ENCODE measurements around the gene KTI12. TPM values are rescaled to one million over a fixed set of nuclear protein-coding genes. Genes with fewer than 3 reads are reported as not detected.
A peak's percentile ranks its signal among the peaks of the same experiment; 100 is the strongest.
"Not testable (repeated sequence)": the region's sequence is repeated elsewhere in the genome, so short reads cannot be mapped to it uniquely, and the experiment has no call there.

The KTI12 gene
- total RNA-seq, 1 donor from 2014 or later: 8.6 TPM

DNA sequence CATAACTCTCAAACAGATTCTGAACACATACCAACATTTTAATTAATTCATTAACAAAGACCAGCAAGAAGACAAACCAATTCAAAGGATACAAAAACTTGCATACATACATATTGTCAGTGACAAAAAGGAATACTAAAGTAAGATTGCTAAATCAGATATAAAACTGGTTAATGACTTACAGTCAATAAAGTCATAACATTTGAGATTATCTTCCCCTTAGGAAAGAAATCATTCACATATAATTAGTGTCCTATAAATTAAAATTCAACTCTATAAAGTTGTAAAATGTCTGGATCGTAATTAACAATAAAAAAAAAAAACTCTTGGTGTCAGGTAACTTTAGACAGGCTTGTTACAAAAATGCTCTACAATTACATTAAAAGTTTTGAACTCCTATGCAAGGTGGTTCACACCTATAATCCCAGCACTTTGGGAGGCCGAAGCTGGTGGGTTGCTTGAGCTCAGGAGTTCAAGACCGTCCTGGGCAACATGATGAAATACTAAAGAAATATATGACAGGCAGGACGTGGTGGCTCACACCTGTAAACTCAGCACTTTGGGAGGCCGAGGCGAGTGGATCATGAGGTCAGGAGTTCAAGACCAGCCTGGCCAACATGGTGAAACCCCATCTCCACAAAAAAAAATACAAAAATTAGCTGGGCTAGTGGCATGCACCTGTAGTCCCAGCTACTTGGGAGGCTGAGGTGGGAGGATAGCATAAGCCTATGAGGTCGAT, 25.4 kb downstream of the KTI12 start:
- peaks cover 2% of the 10 kb centered on the region for H3K9me3 Mint-ChIP-seq (ENCODE audit: unreplicated experiment)
- no peak overlapping the region for H3K27ac Mint-ChIP-seq (ENCODE audit: unreplicated experiment)
- H3K4me1 Mint-ChIP-seq (ENCODE audit: low read depth, unreplicated experiment): peaks cover 2% of the 10 kb centered on the region
- no peaks in the 10 kb centered on the region for H3K27me3 Mint-ChIP-seq (ENCODE audit: unreplicated experiment)
- H3K4me3 Mint-ChIP-seq (ENCODE audit: unreplicated experiment): no peak overlapping the region
- TF ChIP-seq, protein P1, sequence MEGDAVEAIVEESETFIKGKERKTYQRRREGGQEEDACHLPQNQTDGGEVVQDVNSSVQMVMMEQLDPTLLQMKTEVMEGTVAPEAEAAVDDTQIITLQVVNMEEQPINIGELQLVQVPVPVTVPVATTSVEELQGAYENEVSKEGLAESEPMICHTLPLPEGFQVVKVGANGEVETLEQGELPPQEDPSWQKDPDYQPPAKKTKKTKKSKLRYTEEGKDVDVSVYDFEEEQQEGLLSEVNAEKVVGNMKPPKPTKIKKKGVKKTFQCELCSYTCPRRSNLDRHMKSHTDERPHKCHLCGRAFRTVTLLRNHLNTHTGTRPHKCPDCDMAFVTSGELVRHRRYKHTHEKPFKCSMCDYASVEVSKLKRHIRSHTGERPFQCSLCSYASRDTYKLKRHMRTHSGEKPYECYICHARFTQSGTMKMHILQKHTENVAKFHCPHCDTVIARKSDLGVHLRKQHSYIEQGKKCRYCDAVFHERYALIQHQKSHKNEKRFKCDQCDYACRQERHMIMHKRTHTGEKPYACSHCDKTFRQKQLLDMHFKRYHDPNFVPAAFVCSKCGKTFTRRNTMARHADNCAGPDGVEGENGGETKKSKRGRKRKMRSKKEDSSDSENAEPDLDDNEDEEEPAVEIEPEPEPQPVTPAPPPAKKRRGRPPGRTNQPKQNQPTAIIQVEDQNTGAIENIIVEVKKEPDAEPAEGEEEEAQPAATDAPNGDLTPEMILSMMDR (IDR thresholded peaks at IDR 0.05; ENCODE audit: partially characterized antibody, unreplicated experiment): no peak
- DNase-seq: no peak
- H3K36me3 Mint-ChIP-seq (ENCODE audit: unreplicated experiment): no peaks in the 10 kb centered on the region

DNA sequence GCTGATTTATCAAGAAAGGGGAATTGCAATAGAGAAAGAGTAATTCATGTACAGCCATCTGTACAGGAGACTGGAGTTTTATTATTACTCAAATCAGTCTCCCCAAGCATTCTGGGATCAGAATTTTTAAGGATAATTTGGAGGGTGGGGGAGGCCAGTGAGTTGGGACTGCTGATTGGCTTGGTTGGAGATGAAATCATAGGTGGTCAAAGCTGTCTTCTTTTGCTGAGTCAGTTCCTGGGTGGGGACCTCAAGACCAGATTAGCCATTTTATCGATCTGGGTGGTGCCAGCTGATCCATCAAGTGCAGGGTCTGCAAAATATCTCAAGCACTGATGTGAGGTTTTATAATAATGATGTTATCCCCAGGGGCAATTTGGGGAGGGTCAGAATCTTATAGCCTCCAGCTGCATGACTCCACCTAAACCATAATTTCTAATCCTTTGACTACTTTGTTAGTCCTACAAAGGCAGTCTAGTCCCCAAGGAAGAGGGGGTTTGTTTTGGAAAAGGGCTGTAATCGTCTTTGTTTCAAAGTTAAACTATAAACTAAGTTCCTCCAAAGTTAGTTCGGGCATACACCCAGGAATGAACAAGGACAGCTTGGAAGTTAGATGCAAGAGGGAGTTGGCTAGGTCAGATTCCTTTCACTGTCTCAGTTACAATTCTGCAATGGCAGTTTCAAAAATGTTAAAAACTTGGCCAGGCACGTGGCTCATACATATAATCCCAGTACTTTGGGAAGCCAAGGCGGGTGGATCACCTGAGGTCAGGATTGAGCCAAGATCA, 26.2 kb downstream of the KTI12 start:
- Mint-ChIP-seq H3K27ac (ENCODE audit: unreplicated experiment) (peak overlapping the region; percentile 38), H3K36me3 (ENCODE audit: unreplicated experiment) (no peaks in the 10 kb centered on the region), H3K27me3 (ENCODE audit: unreplicated experiment) (no peaks in the 10 kb centered on the region), H3K4me3 (ENCODE audit: unreplicated experiment) (no peak overlapping the region), H3K9me3 (ENCODE audit: unreplicated experiment) (peaks cover 2% of the 10 kb centered on the region), H3K4me1 (ENCODE audit: low read depth, unreplicated experiment) (peaks cover 2% of the 10 kb centered on the region)
- TF ChIP-seq, protein P1 (IDR thresholded peaks at IDR 0.05; ENCODE audit: partially characterized antibody, unreplicated experiment): no peak
- no peak for DNase-seq

DNA sequence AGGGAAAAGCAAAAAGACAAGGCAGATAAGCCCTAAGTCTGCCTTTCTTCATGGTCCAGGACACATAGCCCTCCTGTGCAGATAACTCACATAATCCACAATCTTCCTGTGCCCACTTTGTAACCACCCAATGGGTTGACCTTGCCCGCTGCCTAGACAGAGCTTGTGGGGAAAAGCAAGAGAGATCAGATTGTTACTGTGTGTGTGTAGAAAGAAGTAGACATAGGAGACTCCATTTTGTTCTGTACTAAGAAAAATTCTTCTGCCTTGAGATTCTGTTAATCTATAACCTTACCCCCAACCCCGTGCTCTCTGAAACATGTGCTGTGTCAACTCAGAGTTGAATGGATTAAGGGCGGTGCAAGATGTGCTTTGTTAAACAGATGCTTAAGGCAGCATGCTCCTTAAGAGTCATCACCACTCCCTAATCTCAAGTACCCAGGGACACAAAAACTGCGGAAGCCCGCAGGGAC, 27.5 kb downstream of the KTI12 start:
- H3K27ac Mint-ChIP-seq (ENCODE audit: unreplicated experiment): peak overlapping the region; percentile 1
- not testable (repeated sequence) for H3K4me3 Mint-ChIP-seq (ENCODE audit: unreplicated experiment)

DNA sequence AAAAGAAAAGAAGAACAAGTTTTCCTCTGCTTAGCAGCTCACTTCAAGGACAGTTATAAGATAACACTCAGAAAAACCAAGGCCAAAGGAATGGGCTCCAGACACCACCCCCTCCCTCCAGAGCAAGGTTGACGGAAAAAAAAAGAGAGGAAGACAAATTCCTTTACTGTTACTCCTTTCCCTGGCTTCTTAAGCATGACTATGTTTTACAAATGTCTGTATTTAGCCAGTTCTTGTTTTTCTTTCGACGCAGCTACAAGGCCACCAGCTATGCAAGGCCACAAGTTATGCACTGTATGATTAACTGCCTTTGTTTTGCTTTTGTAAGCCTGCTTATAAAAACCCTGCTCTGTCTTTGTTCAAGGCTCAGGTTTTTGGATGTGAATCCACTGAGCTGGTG, 28.1 kb downstream of the KTI12 start:
- not testable (repeated sequence) for H3K27ac Mint-ChIP-seq (ENCODE audit: unreplicated experiment); H3K27me3 Mint-ChIP-seq (ENCODE audit: unreplicated experiment); H3K4me3 Mint-ChIP-seq (ENCODE audit: unreplicated experiment); DNase-seq; H3K4me1 Mint-ChIP-seq (ENCODE audit: low read depth, unreplicated experiment); H3K9me3 Mint-ChIP-seq (ENCODE audit: unreplicated experiment); H3K36me3 Mint-ChIP-seq (ENCODE audit: unreplicated experiment)

More for the DNA sequence above, 27.5 kb downstream of the KTI12 start:
- not testable (repeated sequence) for H3K36me3 Mint-ChIP-seq (ENCODE audit: unreplicated experiment); DNase-seq; H3K27me3 Mint-ChIP-seq (ENCODE audit: unreplicated experiment); H3K4me1 Mint-ChIP-seq (ENCODE audit: low read depth, unreplicated experiment); H3K9me3 Mint-ChIP-seq (ENCODE audit: unreplicated experiment)

DNA sequence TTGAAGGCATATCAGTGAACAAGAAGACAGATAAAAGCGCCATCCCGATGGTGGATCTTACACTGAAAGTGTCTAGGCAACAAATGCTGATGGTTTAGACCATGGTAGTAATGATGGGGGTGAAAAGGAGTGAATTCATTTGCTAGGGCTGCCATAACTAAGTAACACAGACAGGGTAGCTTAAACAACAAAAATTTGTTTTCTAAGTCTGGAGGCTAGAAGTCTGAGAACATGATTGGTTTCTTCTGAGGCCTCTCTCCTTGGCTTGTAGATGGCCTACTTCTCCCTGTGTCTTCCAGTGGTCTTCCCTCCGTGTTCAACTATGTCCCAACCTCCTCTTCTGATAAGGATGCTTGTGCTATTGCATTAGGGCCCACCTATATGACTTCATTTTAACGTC, 29.7 kb downstream of the KTI12 start:
- DNase-seq: no peak
- Mint-ChIP-seq H3K36me3 (ENCODE audit: unreplicated experiment) (no peaks in the 10 kb centered on the region), H3K4me3 (ENCODE audit: unreplicated experiment) (no peak overlapping the region), H3K27me3 (ENCODE audit: unreplicated experiment) (no peaks in the 10 kb centered on the region), H3K27ac (ENCODE audit: unreplicated experiment) (no peak overlapping the region), H3K4me1 (ENCODE audit: low read depth, unreplicated experiment) (peaks cover 2% of the 10 kb centered on the region), H3K9me3 (ENCODE audit: unreplicated experiment) (peaks cover 2% of the 10 kb centered on the region)
- TF ChIP-seq, protein P1 (IDR thresholded peaks at IDR 0.05; ENCODE audit: partially characterized antibody, unreplicated experiment): no peak

Measured in glutamatergic neuron (in vitro differentiated cells).